ENCODE measurements around the gene TBPL1.
"Not testable (repeated sequence)": the region's sequence is repeated elsewhere in the genome, so short reads cannot be mapped to it uniquely, and the experiment has no call there.

TBPL1 gene

DNA sequence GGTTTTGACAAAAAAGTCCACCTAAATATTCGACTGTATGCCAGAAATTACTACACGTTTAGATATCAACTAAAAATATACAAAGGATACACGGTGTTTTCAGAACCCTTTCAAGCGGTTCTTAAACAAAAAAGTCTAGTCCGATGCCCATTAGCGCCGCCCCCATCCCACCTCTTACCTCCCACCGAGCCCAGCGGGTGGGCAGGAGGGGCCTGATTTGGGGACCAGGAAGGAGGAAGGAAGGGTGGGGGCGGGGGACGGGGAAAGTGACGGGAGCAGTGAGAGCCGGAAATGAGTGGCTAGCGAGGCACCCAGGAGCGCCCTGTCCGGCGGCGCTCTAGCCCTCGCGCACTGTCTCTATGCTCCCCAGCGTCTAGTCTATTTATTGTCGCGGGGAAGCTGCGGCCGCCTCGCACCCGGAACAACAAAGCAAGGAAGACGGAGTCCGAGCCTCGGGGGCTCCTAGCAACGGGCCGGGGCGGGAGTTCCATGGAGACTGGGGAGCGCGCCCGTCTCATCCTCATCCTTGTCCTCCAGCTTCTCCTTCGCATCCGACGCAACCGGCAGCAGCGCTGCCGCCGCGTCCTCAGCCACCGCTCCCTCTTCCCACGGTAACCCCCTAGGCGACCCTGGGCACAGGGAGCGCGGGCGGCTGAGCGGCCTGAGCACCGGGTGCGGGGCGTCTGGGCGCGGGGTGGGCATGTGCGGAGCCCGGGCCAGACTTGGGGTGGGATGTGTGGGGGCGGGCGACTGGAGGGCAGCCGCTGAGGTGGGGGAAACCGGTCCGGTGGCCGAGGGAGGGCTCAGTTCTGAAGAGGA, at the start of gene TBPL1:
TSS of gene TBPL1 (plus strand) at position 410 of the 819 bp plus-strand sequence. CDS start 26,902 bp downstream, outside the sequence.
- DNase-seq: peak; percentile 95

DNA sequence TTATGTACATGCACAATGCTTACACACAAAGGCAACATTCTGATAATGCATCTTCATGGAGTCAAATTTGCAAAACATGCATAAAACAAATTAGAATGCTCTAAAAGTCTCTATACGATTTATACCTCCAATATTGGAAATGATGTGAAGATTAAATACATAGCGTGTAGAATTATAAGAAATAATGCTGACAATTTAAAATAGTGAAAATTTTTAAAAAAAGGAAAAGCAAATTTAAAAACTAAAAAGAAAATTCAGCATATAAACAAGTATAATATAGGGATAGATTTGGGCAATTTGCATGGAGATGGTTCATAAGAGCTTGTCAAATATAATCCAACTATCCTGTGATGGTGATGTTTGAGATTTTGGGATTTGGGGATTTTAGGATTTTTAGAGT, 49.2 kb upstream of the TBPL1 start:
- no peak for DNase-seq

DNA sequence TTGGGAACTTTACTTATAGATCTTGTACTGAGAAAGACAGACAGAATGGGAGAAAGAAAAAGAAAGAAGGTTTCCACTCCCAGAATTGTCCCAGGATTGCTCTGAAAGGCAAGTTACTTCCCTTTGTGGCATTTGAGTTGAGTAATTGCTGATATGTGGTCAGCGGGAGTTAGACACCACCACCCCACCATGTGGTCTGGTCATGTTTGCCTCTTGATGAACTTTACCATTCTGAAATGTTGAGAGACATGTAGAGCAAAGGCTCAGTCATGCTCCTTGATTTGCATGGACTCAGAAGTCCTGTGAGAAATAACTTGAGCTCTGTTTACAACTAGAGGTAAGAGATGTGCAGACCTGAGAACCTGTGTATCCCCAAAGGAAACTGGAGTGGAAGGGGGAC, 47.0 kb upstream of the TBPL1 start:
- DNase-seq: no peak

DNA sequence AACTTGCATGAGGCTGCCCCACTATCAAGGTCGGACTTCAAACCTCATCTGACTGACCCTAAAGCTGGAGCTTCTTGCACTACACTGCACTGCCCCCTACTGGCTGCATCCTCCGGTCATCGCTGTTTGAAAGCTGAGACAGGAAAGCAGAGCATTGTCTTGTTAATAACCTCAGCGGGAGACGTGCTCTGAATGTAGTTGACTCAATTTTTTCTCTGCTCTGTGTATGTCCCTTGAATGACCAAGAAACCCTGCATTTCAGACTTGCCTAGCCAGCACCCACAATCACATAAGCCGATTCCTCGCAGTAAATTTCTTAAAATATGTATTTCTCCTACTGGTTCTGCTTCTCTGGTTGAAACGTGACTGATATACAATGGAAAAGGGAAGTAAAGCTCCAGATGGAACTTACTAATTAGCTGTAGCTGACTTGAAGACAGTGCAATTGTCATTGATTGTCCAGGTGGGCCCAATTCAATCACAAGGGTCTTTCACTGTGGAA, 36.3 kb upstream of the TBPL1 start:
- DNase-seq: peak; percentile 82

DNA sequence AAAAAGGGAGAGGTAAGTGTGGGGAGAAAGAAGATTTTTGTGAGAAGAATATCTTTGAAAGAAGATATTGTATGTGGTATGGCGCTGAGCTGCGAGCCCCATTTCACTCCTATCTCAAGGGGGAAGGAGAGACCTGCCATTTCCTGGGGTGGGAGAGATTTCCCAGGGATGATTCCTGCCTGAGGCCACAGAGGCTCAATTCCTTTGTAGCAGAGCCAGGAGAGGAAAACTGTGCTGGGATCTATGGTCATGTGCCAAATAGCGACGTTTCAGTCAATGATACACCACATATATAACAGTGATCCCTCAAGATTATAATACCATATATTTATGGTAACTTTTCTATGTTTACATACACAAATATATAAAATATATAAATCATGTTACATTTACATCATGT, 35.2 kb upstream of the TBPL1 start:
- DNase-seq: no peak

DNA sequence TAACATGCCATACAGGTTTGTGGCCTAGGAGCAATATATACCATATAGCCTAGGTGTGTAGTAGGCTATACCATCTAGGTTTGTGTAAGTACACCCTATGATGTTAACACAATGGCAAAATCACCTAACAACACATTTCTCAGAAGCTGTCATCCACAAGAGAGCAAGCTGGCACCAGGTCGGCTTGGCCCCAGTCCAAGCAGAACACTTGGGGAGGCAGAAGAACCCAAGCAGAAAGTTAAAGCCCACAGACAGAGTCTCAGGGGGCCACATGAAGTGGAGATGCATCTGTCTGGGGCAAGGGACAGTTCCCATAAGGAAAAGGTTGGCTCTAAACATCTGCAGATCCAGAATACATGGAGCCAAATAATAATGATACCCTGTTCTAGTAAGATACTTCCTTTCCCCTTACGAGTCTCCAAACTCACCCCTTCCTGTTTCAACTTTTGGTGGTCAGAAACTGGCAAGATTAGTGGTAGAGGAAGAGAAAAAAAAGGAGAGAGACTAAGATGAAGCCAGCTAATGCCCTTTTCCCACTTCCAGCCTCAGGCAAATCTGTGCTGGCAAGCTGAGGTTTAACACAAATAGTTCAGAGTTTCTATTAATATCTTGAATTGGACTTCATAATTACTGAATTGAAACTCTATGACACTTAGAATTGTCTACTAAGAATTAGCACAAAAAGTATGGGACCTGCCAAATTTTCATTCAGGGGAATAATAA, 34.7 kb upstream of the TBPL1 start:
- no peak for DNase-seq

DNA sequence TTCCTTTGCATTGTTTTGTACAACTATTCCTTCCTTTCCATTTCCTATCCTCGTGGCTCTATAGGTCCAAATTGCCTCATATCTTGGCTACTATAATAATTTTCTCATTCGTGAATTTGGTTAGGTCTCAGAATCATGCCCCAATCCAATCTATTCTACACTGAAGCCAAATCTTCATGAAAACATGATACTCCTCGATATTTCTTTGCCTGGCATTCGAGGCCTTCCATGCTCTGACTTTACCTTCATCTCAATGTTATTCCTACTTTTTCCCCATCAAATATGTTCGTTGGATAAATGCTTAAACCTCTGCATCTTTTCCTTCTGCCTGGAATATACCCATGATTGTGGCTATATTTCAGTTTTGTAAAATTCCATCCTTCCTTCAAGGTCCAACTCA, 33.7 kb upstream of the TBPL1 start:
- DNase-seq: no peak

DNA sequence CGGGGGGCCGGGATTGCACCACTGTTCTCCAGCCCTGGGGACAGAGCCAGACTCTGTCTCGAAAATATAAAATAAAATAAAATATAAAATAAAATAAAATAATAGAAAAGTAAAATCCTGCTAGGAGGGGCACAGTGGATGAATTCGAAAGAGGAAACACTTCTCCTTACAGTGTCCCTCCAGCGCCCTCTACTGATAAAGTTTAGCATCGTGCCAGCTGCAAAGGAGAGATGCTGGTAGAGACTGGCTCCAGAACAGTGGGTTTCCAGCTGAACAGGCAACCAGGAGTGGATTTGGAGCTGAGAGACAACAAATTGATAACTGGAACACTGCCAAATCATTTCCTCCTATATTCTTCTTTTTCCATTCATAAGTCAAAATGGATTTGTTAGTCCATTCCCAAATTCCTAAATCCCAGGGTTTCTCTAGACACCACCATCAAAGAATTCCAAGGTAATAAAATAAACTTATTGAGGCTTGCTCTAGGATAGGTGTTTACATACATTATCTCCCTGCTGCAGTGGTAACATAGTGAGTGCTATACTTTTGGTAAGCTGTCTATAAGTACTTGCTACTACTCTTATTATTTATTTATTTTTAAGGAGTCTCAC, 31.7 kb upstream of the TBPL1 start:
- DNase-seq: peak; percentile 84

DNA sequence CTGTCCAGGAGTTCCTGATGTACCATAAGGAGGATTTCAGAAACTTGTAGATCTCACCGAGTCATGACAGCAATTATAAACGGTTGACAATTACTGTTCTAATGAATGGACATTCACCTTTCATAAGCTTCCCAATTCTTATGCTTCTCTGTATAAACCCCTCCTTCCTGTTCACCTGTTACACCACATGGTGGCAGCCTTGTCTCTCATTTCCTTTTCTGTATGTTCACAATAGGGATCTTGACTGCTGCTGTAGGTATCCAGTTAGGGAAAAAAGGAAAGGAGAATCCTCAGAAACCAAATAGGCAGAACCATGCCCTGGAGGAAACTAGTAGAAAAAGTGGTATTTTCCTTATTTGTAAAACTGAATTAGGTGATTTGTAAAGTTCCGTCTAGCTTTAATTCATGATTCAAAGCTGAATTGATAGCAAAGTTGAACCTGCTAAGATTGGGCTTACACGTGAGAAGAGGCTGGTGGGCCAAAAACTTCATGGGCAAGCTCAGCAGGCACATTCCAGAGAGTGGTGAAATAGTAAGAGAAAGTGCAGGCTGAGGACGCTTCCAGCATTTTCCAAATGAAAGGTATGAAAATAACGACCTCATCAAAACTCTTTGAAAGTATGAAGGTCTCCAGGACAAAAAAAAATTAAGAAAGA, 29.0 kb upstream of the TBPL1 start:
- peak; percentile 67 for DNase-seq

DNA sequence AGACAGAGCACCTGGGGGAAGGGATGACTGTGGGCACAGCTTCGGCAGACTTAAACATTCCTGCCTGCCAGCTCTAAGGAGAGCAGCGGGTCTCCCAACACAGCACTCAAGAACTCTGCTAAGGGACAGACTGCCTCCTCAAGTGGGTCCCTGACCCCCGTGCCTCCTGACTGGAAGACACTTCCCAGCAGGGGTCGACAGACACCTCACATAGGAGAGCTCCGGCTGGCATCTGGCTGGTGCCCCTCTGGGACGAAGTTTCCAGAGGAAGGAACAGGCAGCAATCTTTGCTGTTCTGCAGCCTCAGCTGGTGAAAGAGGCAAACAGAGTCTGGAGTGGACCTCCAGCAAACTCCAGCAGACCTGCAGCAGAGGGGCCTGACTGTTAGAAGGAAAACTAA, 21.8 kb upstream of the TBPL1 start:
- not testable (repeated sequence) for DNase-seq

DNA sequence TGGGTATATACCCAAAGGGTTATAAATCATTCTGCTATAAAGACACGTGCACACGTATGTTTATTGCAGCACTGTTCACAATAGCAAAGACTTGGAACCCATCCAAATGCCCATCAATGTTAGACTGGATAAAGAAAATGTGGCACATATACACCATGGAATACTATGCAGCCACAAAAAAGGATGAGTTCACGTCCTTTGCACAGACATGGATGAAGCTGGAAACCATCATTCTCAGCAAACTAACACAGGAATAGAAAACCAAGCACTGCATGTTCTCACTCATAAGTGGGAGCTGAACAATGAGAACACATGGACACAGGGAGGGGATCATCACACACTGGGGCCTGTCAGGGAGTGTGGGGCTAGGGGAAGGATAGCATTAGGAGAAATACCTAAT, 16.7 kb upstream of the TBPL1 start:
- not testable (repeated sequence) for DNase-seq

DNA sequence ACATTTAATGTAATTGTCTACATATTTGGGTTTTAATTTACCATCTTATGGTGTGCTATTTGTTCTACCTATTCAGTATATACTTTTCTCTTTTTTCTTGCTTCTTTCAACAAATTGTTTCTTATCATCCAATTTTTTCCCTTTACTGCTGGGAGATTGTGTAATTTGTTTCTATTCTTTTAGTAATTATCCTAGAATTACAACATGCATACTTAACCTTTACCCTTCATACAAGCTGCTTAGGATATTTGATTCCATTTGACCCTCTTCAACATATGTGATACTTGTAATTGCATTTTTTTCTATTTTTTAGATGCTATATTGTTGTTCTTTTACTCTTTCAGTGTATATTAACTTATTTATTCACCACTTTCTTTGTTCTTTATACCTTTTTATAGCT, 15.1 kb upstream of the TBPL1 start:
- DNase-seq: no peak

DNA sequence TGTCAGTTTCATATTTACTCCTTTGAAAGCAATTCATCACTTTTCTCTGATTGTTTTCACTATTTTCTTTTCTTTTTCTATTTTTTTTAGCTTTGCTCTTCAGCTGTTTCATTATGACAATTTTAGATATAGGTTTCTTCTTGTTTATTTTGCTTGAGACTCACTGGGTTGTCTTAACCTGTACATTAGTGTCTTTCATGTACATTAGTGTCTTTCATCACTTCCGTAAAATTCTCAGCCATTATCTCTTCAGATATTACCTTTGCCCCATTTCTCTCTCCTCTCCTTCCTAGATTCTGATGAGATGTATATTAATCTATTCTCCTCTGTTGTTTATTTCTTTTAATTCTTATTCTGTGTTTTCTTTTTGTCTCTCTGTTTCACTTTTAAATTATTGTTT, 14.5 kb upstream of the TBPL1 start:
- DNase-seq: no peak

DNA sequence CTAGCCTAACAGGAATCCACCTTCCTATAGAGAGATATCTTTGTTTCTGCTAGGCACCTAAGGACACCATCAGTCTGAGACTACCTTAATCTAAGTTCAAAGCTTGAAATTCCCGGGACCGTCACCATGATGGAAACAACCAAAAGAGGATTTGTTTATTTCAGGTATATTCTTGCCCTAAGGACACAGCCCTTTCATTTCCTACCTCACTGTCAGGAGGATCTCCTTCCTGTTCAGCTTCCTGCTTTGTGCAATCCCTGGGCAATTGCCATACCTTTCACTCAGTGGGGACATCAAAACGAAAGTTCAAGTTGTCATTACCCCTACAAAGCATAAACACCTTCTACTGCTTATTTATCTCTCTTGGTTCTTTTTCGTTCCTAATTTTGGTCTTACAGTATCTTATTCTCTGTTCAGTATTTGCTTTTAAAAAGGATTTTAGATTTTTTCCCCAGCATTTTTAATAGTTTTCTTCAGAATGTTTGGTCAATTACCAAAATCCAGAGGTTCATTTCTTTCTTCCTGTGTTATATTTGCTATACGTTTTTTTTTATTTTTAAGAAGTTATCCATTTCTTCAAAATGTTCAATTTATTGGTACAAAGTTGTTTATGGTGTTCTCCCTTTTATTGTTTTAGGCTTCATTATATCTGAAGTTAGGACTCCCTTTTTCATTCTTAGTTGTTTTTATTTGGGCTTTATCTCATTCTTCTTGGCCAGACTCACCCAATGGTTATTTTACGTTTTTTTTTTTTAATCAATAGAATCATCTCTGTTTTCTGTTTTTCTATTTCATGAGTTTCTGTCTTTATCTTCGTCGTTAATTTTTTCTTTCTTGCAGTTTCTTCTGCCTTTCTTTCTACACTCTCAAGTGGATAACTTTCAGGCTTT, 13.0 kb upstream of the TBPL1 start:
- no peak for DNase-seq

DNA sequence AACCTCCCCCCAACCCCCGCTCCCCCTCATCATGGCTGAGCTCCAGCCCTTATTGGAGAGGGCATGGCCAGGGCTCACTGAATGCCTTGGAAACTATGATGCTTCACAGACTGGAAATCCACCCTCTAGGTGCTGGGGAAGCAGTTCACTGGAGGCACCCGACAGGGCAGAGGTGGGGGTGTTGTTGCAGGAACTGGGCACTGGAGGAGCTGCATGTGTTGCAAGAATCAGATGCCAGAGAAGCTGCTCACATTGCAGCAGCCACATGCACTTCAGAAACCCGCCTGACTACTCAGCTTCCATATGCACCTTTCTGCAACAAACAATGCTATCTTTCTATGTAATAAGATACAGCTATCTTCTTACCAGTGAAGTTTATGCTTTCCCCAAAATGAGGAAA, 7.9 kb upstream of the TBPL1 start:
- DNase-seq: no peak

DNA sequence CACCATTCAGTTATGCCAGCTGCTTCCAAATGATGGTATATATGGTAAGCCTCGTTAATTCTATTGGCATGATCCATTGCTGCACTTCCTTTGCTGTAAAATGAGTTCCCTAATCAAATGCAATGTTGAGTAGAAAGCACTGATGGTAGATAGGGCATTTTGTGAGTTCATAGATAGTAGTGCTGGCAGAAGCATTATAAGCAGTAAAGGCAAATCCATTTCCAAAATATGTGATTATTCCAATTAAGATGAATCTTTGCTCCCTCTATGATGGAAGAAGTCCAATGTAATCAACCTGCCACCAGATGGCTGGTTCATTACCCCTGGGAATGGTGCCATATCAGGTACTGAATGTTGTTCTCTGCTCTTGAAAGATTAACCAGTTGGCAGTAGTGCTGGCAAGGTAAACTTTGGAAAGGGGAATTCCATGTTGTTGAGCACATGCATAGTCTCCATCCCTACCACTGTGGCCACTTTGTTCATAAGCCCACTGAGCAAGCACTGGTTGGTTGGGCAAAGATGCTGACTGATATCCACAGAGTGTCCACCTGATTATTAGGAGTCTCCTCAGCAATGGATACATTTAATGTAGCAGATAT, 5.6 kb upstream of the TBPL1 start:
- no peak for DNase-seq

DNA sequence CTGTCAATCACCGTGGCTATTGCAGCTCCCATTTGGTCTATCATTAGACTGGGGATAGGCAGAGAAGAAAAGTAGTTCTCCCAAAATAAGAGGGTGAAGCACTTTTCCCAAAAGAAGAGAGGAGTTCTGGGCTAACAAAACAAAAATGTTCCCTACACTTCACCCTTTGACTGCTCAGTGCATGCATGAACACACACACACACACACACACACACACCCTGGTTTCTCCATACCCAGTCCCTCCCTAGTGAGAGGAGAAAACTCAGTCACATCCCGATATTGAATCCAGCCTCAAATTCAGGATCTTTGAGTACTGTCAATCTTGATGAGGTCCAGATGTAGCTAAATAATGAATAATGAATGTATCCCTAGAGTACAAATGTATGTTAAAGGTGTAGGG, 4.6 kb upstream of the TBPL1 start:
- no peak for DNase-seq

DNA sequence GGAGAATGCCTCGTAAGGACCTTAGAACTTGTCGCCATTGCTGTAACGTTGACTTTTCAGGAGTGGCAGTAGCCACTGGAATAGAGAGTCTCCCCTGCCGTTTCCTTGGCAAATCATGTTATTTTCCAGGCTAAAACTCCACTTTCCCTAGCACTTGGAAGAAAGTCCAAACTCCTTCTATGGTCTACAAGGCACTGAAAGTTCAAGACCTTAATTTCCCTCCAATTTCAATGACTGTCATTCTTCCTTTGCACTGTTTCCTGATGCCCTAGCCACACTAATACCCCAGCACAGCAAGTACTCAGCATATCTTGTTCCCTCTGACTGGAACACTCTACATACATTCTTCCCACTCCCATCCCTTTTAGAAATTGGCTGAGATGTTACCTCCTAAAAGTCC, 1.8 kb upstream of the TBPL1 start:
- no peak for DNase-seq

DNA sequence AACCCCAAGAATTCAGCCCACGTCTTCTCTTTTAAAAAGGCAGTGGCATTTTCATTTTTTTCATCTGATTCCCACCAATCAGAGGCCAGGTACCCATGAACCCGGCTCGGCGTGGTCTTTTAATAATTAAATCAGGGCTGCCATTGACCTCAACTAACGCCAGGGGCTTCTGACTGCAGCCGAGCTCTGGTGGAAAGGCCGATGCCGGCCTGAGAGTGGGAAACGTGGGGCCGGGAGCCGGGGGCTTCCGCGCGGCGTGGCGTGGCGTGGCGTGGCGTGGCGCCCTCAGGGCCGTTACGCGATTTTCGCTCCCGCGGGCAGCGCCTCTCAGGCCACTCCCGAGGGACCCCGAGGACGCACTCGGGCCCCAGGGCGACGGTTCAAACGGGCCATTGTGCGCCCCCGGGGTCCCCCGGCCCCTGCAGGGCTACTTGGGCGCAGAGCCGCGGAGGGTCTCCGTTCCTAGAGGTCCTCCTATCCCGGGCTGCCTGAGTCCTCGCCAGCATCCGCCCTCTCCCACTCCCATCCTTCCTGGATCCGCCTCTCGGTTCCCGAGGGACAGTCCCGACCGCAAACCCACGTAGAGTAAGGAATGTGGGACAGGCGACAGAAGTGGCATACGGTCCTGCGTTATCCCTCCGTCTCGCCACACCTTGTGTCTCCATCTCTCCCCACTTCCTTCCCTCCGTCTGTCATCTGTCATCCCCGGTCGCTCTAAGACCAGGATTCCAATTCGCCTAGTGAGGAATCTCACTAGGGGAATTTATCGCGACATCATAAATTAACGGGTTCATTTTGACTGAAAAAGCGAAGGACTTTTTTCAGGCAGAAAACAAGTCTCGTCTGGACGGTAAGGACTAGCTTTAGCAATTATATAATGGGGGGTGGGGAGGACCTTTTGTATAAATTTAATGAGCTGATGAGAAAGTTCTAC, 876 bp upstream of the TBPL1 start:
- DNase-seq: peak; percentile 60

DNA sequence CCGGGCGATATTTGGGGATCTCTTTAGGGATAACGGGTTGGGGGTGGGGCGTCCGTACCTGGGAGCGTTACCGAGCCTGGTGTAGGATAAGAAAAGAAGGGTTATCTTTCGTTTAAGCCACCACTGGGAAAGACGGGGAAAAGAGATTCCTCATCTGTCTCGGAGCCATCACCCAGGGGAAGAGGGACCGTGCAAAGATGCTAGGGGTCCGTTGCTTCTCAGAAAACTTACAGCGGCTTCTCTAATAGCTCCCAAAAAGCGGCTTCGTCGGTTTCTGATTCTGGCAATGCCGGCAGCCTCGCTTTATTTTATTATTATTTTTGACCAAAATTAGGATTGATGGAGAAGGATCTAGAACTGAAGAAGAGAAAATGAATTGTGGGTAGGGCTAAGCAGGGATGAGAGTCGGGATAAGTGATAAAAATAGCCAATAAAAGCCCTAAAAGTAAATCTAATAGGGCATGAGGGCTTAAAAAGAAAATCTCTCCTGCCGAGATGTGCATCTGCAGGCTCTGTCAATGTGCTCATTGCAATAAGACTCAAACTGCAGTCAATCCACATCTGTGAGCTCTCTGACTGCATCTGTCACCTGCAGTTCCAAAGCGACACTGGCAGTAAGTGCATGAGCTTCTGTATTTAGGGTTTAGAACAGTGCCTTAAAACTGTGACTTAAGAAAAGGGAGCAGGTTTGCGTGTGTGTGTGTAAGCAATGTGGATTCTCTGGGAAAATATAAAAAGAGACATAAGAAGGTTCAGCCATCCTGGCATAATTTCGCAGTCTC, 801 bp downstream of the TBPL1 start:
- peak; percentile 22 for DNase-seq

All from activated CD4-positive, alpha-beta T cell treated with anti-CD3 and anti-CD28 coated beads, Interleukin-2, Interleukin-6, amounts not matched to agents 100 ng/mL and 50 ng/mL, durations not matched to agents 16 hours and 8 hours (primary cell).